PC-9 (cell line): ENCODE results near the gene LMOD1. TPM values are rescaled to one million over a fixed set of nuclear protein-coding genes. Genes with fewer than 3 reads are reported as not detected.
A peak's percentile ranks its signal among the peaks of the same experiment; 100 is the strongest.

Source experiments
- BruUV-seq: library from RNA; stranded (reverse); fragments of 400-500 nt; replicated peaks from 2 replicates; lab custom pipeline; 2021; lab: Mats Ljungman, UMichigan
- CTCF ChIA-PET: fragments of 300-600 bp; sonication (Branson Sonifier 250); formaldehyde crosslinking; loops from one replicate; lab custom pipeline; 2022; ENCODE audit warnings: antibody characterized with exemption; lab: Charles Lee
- POLR2A ChIA-PET: fragments of 300-600 bp; sonication (Branson Sonifier 250); formaldehyde crosslinking; loops from one replicate; lab custom pipeline; 2022; ENCODE audit warnings: antibody characterized with exemption; ENCODE audit not compliant: unreplicated experiment; lab: Charles Lee
- DNase-seq, 2 experiments: peaks; one replicate each; pipeline versions ENCODE4 v3.0.0 to v3.0.0-alpha.2; 2015 to 2022; ENCODE audit warnings: mixed read lengths in 1 of 2
- H2AFZ ChIP-seq: fragments of 200-600 bp; sonication (generic); 2 replicates; pipeline ENCODE4 v1.8.1; 2017; ENCODE audit warnings: antibody characterized with exemption
- H3F3A ChIP-seq: fragments of 200-600 bp; sonication (generic); 2 replicates; pipeline ENCODE4 v1.8.1; 2017; ENCODE audit warnings: antibody characterized with exemption, mild to moderate bottlenecking, low read depth; ENCODE audit not compliant: insufficient read depth
- H3K27ac ChIP-seq: fragments of 200-600 bp; sonication (generic); 2 replicates; pipeline ENCODE4 v1.6.1; 2016; ENCODE audit warnings: mixed run types
- H3K27me3 ChIP-seq: fragments of 200-600 bp; sonication (generic); 2 replicates; pipeline ENCODE4 v1.6.1; 2016; ENCODE audit warnings: low read depth, mixed run types; ENCODE audit not compliant: insufficient read depth
- H3K36me3 ChIP-seq: fragments of 200-600 bp; sonication (generic); 2 replicates; pipeline ENCODE4 v1.6.1; 2016; ENCODE audit warnings: low read depth, mixed run types
- H3K4me1 ChIP-seq: fragments of 200-600 bp; sonication (generic); replicated peaks from 2 replicates; pipeline ENCODE4 v1.6.1; 2016; ENCODE audit warnings: mixed run types; ENCODE audit not compliant: insufficient read depth
- H3K4me2 ChIP-seq: fragments of 200-600 bp; sonication (generic); 2 replicates; pipeline ENCODE4 v1.6.1; 2017; ENCODE audit warnings: mixed run types
- H3K4me3 ChIP-seq: fragments of 200-600 bp; sonication (generic); 2 replicates; pipeline ENCODE4 v1.6.1; 2016; ENCODE audit warnings: mixed run types
- H3K79me2 ChIP-seq: fragments of 200-600 bp; sonication (generic); 2 replicates; pipeline ENCODE4 v1.6.1; 2017; ENCODE audit warnings: low read depth, mixed run types
- H3K9me2 ChIP-seq: fragments of 200-600 bp; sonication (generic); 2 replicates; pipeline ENCODE4 v1.8.1; 2017; ENCODE audit warnings: mild to moderate bottlenecking; ENCODE audit not compliant: insufficient read depth
- H3K9me3 ChIP-seq: fragments of 200-600 bp; sonication (generic); 2 replicates; pipeline ENCODE4 v1.8.1; 2016; ENCODE audit warnings: low read depth; ENCODE audit not compliant: insufficient read depth
- H4K20me1 ChIP-seq: fragments of 200-600 bp; sonication (generic); 2 replicates; pipeline ENCODE4 v1.8.1; 2017; ENCODE audit not compliant: insufficient read depth
- EZH2 ChIP-seq: fragments of 200-600 bp; sonication (generic); IDR thresholded peaks from 2 replicates; pipeline ENCODE4 v1.8.0; 2017; ENCODE audit warnings: antibody characterized with exemption, low read depth
- intact Hi-C: fragments of 100-400 bp; cut with micrococcal nuclease; formaldehyde crosslinking; loops from one replicate; pipeline ENCODE4 v1.10.0; 2022; ENCODE audit not compliant: unreplicated experiment
- total RNA-seq: library from RNA; stranded (reverse); gene quantifications from 2 replicates; pipeline ENCODE4 v1.2.3, GENCODE V29; 2021
- TF ChIP-seq, protein P1 (sequence below): fragments of 200-600 bp; sonication (generic); conservative IDR thresholded peaks from 2 replicates; pipeline ENCODE4 v1.6.1; 2017; ENCODE audit warnings: mixed run types, antibody characterized with exemption, mild to moderate bottlenecking, moderate library complexity

The LMOD1 gene
- total RNA-seq, 1 experiment from 2014 or later = 0.74 TPM

DNA sequence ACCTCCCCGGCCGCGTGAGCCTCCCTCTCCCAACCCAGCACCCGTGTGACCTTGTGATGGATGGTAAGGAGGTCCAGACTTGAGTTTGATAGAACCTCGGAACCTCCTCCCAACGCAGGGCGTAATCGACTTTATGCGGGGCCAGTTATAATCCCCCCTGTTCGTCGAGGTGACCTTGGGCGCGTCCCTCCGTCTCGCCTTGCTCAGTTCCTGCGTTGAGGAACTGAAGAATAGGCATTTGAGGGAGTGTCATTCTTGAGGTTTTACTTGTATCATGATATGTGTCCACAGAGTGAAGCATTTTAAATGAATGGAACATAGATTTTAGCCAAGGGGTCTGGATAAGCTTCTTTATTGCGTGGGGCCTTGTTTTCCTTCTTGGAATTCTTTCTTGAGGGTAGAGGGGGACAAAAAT is 9.4 kb upstream of the LMOD1 start:
- H2AFZ ChIP-seq = peak overlapping the region; percentile 84
- no peak for TF ChIP-seq EZH2
- TF ChIP-seq, protein P1, sequence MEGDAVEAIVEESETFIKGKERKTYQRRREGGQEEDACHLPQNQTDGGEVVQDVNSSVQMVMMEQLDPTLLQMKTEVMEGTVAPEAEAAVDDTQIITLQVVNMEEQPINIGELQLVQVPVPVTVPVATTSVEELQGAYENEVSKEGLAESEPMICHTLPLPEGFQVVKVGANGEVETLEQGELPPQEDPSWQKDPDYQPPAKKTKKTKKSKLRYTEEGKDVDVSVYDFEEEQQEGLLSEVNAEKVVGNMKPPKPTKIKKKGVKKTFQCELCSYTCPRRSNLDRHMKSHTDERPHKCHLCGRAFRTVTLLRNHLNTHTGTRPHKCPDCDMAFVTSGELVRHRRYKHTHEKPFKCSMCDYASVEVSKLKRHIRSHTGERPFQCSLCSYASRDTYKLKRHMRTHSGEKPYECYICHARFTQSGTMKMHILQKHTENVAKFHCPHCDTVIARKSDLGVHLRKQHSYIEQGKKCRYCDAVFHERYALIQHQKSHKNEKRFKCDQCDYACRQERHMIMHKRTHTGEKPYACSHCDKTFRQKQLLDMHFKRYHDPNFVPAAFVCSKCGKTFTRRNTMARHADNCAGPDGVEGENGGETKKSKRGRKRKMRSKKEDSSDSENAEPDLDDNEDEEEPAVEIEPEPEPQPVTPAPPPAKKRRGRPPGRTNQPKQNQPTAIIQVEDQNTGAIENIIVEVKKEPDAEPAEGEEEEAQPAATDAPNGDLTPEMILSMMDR = no peak
- H3K27ac ChIP-seq = peak overlapping the region; percentile 83
- H3K9me3 ChIP-seq = no peaks in the 10 kb centered on the region
- DNase-seq = no peak
- TSS peak; percentile 65 for BruUV-seq
- H3K27me3 ChIP-seq = no peaks in the 10 kb centered on the region
- intact Hi-C loops = loop anchor here (1.0 kb wide), 1 partner anchor 58 kb away; no protein-coding TSS in a partner anchor
- H4K20me1 ChIP-seq = peaks cover 7% of the 10 kb centered on the region; the same call in 1 of the 2 replicates
- peaks cover 54% of the 10 kb centered on the region for H3K79me2 ChIP-seq
- H3K4me3 ChIP-seq = peak overlapping the region; percentile 92
- ChIA-PET CTCF (interaction anchor here (0.6 kb wide), 1 partner anchor 69 kb away, joined by 3 read pairs; no protein-coding TSS in a partner anchor), POLR2A (interaction anchor here (0.6 to 1.0 kb wide), 3 partner anchors 14 to 92 kb away, joined by 3 to 8 read pairs (median 6); no protein-coding TSS in a partner anchor)
- peaks cover 26% of the 10 kb centered on the region for H3K36me3 ChIP-seq
- H3K4me1 ChIP-seq = peaks cover 10% of the 10 kb centered on the region; the same call in 1 of the 2 replicates
- no peaks in the 10 kb centered on the region for H3K9me2 ChIP-seq
- peaks cover 24% of the 10 kb centered on the region for H3F3A ChIP-seq
- H3K4me2 ChIP-seq = peak overlapping the region; percentile 86

DNA sequence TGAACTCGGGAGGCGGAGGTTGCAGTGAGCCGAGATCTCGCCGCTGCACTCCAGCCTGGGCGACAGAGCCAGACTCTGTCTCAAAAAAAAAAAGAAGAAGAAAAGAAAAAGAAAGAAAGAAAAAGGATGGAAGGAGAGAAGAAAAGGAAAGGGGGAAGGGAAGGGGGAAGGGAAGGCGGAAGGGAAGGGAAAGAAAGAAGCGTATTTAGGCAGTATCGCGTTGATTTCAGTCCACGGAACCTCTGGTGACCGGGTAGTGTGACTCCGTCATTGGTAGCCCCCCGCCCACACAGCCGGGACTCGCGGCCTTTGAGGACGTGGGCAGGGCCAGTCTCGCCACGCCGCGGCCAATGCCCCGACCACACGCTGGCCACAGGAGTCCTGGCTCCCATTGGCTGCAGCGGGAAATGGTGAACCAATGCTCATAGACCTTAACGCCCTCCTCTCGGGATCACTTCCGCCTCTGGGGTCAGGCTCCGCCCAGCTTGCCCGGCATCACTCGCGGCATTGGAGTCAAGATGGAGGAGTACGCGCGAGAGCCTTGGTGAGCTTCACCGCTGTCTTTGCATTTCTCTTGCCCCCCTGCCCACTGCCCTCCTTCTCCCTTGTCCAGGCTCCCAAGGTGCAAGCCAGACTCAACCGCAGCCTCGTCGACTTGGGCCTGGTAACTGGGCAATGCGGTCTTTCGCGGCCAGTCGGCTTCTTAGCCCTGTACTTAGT is 8.8 kb upstream of the LMOD1 start, which contains the start of gene TIMM17A:
Gene TIMM17A, plus strand, starts transcription at position 495 of the 720 bp plus-strand sequence. Its CDS starts 24 bp downstream, at position 519.
- CTCF ChIA-PET = interaction anchor here (0.6 kb wide), 2 partner anchors 59 to 68 kb away, joined by 3 read pairs; no protein-coding TSS in a partner anchor

More for the DNA sequence above, 8.8 kb upstream of the LMOD1 start, which contains the start of gene TIMM17A:
- peak within 1 kb of the TSS; percentile 83 for H3K27ac ChIP-seq
- peaks cover 21% of the 10 kb centered on the region for H3K36me3 ChIP-seq
- TF ChIP-seq, protein P1 = no peak
- H2AFZ ChIP-seq = peak within 1 kb of the TSS; percentile 84
- peak; percentile 95 for DNase-seq
- BruUV-seq = no TSS peak
- H3K27me3 ChIP-seq = no peaks in the 10 kb centered on the region
- no peaks in the 10 kb centered on the region for H3K9me2 ChIP-seq
- H3K79me2 ChIP-seq = peaks cover 49% of the 10 kb centered on the region
- intact Hi-C loops = loop anchor here (1.0 kb wide), 1 partner anchor 58 kb away; no protein-coding TSS in a partner anchor
- peak within 1 kb of the TSS; percentile 92 for H3K4me3 ChIP-seq
- POLR2A ChIA-PET = interaction anchor here (0.6 to 1.0 kb wide), 5 partner anchors 13 to 126 kb away, joined by 3 to 8 read pairs (median 5); no protein-coding TSS in a partner anchor
- peaks cover 5% of the 10 kb centered on the region; the same call in 1 of the 2 replicates for H4K20me1 ChIP-seq
- H3F3A ChIP-seq = peaks cover 20% of the 10 kb centered on the region
- H3K4me2 ChIP-seq = peak within 1 kb of the TSS; percentile 86
- H3K9me3 ChIP-seq = no peaks in the 10 kb centered on the region
- peaks cover 10% of the 10 kb centered on the region; the same call in 1 of the 2 replicates for H3K4me1 ChIP-seq
